GM19468 (cell line): ENCODE results near the gene MCM6.
A peak's percentile ranks its signal among the peaks of the same experiment; 100 is the strongest.

ENCODE experiments used
- ATAC-seq: cut with Tn5 transposase; IDR thresholded peaks from one replicate; pipeline ENCODE4 v1.9.1; 2021; ENCODE audit warnings: mild to moderate bottlenecking, moderate library complexity, moderate number of reproducible peaks; ENCODE audit not compliant: unreplicated experiment; ENCODE audit errors: extremely low read depth

The MCM6 gene

DNA sequence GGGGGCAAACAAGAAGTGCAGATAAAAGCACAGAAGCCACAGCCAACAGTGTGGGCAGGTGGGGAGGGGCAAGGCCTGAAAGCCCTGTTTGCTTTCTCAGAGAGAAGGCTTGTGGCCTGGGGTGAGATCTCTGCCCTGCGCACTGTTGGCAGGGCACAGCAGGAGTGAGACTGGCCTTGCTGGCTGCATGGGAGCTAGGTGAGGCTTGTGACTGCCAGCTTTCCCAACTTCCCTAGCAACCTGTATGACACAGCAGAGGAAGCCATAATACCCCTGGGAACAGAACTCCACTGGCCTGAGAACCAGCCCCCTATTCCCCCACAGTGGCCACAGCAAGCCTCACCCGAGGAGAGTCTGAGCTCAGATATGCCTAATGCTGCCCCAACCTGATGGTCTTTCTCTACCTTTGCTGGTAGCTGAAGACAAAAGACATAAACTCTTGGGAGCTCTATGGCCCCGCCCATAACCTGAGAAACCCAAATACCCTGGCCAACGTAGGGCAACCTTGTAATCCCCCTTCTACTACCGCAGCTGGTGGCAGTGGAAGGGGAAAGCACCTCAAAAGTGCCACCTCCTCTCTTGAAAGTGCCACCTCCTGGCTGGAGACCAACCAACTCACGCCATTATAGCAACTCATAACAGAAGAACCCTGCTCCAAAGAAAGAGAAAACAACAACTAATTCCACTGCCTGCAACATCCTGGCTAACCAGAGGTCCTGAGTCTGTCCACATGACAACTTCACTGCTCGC, 83.7 kb downstream of the MCM6 start:
- peak; percentile 48 for ATAC-seq

DNA sequence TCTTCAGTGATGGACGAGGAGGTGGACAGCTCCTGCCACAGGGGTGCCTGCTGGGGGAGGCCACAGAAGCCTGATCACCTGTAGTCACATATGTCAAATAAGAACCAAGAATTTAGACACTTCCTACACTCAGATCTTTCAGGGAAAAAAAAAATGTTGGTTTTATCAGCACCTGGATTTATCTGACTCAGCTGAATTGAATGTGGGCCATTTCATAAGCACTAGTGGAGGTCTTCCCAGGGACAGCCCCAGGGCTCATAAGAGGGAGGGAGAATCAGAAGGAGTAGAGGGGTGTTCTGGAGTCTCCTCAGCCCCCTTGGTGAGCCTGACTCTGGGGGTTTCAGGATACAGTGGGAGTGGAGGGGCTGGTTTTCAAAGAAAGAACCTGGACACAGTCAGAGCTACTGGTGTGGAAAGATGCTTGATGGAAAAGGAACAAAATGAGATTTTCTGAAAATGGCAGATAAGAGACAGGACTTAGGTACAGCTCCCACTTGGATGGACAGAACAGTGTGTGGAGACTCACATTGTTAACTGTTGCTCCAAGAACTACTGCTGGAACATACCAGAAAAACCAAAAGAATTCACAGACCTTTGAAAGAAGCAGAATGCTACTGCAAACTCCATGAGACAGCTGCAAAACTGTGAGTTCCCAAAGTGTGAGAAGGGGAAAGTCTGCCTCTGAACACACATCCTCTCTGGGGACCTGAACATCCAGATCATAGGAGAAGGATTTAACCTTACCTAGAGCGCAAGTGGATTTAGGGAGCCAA, 84.6 kb downstream of the MCM6 start:
- no peak for ATAC-seq

DNA sequence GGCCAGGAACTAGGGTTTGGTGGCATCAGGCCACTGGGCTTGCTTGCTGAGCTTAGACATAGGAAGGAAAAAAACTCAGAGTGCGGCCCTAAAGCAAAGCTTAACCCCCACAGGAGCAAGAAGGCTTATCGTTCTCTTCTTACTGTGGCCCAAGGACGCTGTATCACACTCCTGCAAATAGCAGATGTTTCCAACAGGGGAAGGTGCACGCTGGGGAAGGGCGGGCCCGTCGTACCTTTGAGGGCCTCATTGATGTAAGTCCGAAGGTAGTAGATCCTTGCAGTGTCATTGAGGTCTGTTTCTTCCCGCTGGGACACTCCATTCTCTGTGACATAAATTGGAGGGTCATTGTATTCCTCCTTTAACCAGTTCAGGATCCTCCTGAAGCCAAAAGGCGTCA, 85.8 kb downstream of the MCM6 start:
- ATAC-seq, result no peak
